ENCODE data around the gene CPB1.

The CPB1 gene

DNA sequence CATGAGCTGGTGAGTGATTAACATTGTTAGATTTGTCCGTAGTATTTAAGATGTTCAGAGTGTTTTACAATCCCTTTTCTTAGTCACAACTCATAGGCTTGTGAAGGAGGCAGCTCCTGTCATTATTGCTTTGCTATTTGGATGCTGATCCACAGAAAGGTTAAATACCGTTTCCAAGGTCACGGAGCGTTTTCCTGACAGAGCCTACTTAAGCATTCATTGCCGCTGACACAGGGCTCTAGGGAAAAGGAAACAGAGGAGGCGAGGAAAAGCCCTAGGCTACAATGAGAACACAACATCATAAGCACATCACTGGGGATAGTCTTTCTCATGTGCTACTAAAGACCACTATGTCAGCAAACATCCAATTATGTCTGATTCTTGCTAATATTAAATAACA, 38.5 kb upstream of the CPB1 start:
- no peaks in the 10 kb centered on the region for H3F3A ChIP-seq (ENCODE audit: control insufficient read depth, insufficient read depth)
- H3K4me2 ChIP-seq (ENCODE audit: low read length): no peak overlapping the region
- H3K79me2 ChIP-seq (ENCODE audit: control insufficient read depth, low read length): no peaks in the 10 kb centered on the region
- H3K27me3 ChIP-seq (ENCODE audit: control insufficient read depth, low read length): no peaks in the 10 kb centered on the region
- no peak overlapping the region for H3K4me3 ChIP-seq (ENCODE audit: low read length)
- no peaks in the 10 kb centered on the region for H4K20me1 ChIP-seq (ENCODE audit: control insufficient read depth, insufficient read depth, low read depth, low read length)
- no peak overlapping the region for H3K27ac ChIP-seq (ENCODE audit: low read depth, low read length)
- no peaks in the 10 kb centered on the region for H3K9me3 ChIP-seq (ENCODE audit: control insufficient read depth, insufficient read depth, low read length)
- TF ChIP-seq, protein P1, sequence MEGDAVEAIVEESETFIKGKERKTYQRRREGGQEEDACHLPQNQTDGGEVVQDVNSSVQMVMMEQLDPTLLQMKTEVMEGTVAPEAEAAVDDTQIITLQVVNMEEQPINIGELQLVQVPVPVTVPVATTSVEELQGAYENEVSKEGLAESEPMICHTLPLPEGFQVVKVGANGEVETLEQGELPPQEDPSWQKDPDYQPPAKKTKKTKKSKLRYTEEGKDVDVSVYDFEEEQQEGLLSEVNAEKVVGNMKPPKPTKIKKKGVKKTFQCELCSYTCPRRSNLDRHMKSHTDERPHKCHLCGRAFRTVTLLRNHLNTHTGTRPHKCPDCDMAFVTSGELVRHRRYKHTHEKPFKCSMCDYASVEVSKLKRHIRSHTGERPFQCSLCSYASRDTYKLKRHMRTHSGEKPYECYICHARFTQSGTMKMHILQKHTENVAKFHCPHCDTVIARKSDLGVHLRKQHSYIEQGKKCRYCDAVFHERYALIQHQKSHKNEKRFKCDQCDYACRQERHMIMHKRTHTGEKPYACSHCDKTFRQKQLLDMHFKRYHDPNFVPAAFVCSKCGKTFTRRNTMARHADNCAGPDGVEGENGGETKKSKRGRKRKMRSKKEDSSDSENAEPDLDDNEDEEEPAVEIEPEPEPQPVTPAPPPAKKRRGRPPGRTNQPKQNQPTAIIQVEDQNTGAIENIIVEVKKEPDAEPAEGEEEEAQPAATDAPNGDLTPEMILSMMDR (IDR thresholded peaks at IDR 0.05; ENCODE audit: low read depth, low read length, poor library complexity, severe bottlenecking): no peak
- TF ChIP-seq EZH2phosphoT487 (IDR thresholded peaks at IDR 0.05; ENCODE audit: borderline replicate concordance, low read length): no peak
- no peaks in the 10 kb centered on the region for H3K4me1 ChIP-seq (ENCODE audit: control insufficient read depth, low read length)
- H3K9me2 ChIP-seq (replicated peaks; ENCODE audit: control insufficient read depth, low read length): no peaks in the 10 kb centered on the region
- no peaks in the 10 kb centered on the region for H3K36me3 ChIP-seq (ENCODE audit: control insufficient read depth, low read length)

DNA sequence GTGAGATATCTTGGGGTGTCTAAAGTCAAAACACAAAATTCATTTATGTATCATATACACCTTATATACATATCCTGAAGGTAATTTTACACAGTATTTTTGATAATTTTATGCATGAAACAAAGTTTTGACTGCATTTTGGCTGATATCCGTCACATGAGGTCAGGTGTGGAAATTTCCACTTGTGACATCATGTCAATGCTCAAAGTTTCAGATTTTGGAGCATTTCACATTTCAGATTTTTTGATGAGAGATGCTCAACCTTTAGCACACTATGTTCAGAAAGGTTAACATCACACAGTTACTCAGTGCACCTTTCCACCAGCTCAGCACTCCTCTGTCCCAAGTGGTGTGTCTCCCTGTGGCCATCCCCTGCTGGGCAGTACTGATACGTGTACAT, 37.7 kb upstream of the CPB1 start:
- Histone ChIP-seq H3K4me1 (ENCODE audit: control insufficient read depth, low read length) (no peaks in the 10 kb centered on the region), H3K27ac (ENCODE audit: low read depth, low read length) (no peak overlapping the region), H3K4me2 (ENCODE audit: low read length) (no peak overlapping the region), H3F3A (ENCODE audit: control insufficient read depth, insufficient read depth) (no peaks in the 10 kb centered on the region), H4K20me1 (ENCODE audit: control insufficient read depth, insufficient read depth, low read depth, low read length) (no peaks in the 10 kb centered on the region), H3K4me3 (ENCODE audit: low read length) (no peak overlapping the region), H3K79me2 (ENCODE audit: control insufficient read depth, low read length) (no peaks in the 10 kb centered on the region), H3K9me3 (ENCODE audit: control insufficient read depth, insufficient read depth, low read length) (no peaks in the 10 kb centered on the region), H3K36me3 (ENCODE audit: control insufficient read depth, low read length) (no peaks in the 10 kb centered on the region), H3K27me3 (ENCODE audit: control insufficient read depth, low read length) (no peaks in the 10 kb centered on the region), H3K9me2 (replicated peaks; ENCODE audit: control insufficient read depth, low read length) (no peaks in the 10 kb centered on the region)
- TF ChIP-seq EZH2phosphoT487 (IDR thresholded peaks at IDR 0.05; ENCODE audit: borderline replicate concordance, low read length): no peak
- TF ChIP-seq, protein P1 (IDR thresholded peaks at IDR 0.05; ENCODE audit: low read depth, low read length, poor library complexity, severe bottlenecking): no peak

DNA sequence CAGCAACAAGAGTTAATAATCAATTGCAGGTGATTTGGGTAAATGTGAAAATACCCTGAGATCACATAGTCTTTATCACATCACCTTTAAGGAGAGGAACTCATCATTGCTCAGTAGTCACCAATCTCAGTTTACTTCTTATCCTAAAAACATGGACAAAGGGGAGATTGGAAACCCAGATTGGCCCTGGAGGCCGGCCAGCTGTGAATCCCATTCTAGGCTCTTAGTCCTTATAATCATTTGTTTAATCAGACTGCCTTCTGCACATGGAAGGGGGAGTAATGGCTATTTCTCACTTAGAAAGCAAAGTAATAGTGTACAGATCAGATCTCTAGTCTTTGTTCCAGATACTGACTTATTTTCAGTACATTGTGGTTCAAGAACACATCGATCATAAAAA, 37.2 kb upstream of the CPB1 start:
- no peaks in the 10 kb centered on the region for H3K4me1 ChIP-seq (ENCODE audit: control insufficient read depth, low read length)
- H3K4me3 ChIP-seq (ENCODE audit: low read length): no peak overlapping the region
- H3K4me2 ChIP-seq (ENCODE audit: low read length): no peak overlapping the region
- H4K20me1 ChIP-seq (ENCODE audit: control insufficient read depth, insufficient read depth, low read depth, low read length): no peaks in the 10 kb centered on the region
- TF ChIP-seq, protein P1 (IDR thresholded peaks at IDR 0.05; ENCODE audit: low read depth, low read length, poor library complexity, severe bottlenecking): no peak
- no peak for TF ChIP-seq EZH2phosphoT487 (IDR thresholded peaks at IDR 0.05; ENCODE audit: borderline replicate concordance, low read length)
- no peaks in the 10 kb centered on the region for H3K79me2 ChIP-seq (ENCODE audit: control insufficient read depth, low read length)
- no peak overlapping the region for H3K27ac ChIP-seq (ENCODE audit: low read depth, low read length)
- no peaks in the 10 kb centered on the region for H3F3A ChIP-seq (ENCODE audit: control insufficient read depth, insufficient read depth)
- no peaks in the 10 kb centered on the region for H3K36me3 ChIP-seq (ENCODE audit: control insufficient read depth, low read length)
- H3K27me3 ChIP-seq (ENCODE audit: control insufficient read depth, low read length): no peaks in the 10 kb centered on the region
- H3K9me3 ChIP-seq (ENCODE audit: control insufficient read depth, insufficient read depth, low read length): no peaks in the 10 kb centered on the region
- no peaks in the 10 kb centered on the region for H3K9me2 ChIP-seq (replicated peaks; ENCODE audit: control insufficient read depth, low read length)
